ENCODE measurements around the gene HNRNPC. TPM values are rescaled to one million over a fixed set of nuclear protein-coding genes. Genes with fewer than 3 reads are reported as not detected.

Gene HNRNPC
- total RNA-seq, 4 donors from 2014 or later = 356 to 544 (median 505) TPM

- peaks cover 3 to 41% of the 10 kb centered on the region in 2 donors for H3K36me3 ChIP-seq
- no peak overlapping the region for H3K4me3 ChIP-seq
- WGBS, 2 donors (ENCODE audit: low coverage in 1 of 2) = 33 to 65% methylated on average over 1 to 7 of the region's 8 CpGs
- H3K27me3 ChIP-seq = no peaks in the 10 kb centered on the region
- H3K4me1 ChIP-seq = no peaks in the 10 kb centered on the region
- no peak for ATAC-seq
- H3K27ac ChIP-seq = no peak overlapping the region
- TF ChIP-seq CTCF (IDR thresholded peaks at IDR 0.05) = no peak
- TF ChIP-seq POLR2AphosphoS5 (IDR thresholded peaks at IDR 0.05) = no peak
- TF ChIP-seq POLR2A (IDR thresholded peaks at IDR 0.05) = no peak
- no peak for TF ChIP-seq EP300 (IDR thresholded peaks at IDR 0.05)
- H3K9me3 ChIP-seq = no peaks in the 10 kb centered on the region
These were observed 65.6 kb downstream of the HNRNPC start for GRCh38 chr14:21203470-21204166.

DNA sequence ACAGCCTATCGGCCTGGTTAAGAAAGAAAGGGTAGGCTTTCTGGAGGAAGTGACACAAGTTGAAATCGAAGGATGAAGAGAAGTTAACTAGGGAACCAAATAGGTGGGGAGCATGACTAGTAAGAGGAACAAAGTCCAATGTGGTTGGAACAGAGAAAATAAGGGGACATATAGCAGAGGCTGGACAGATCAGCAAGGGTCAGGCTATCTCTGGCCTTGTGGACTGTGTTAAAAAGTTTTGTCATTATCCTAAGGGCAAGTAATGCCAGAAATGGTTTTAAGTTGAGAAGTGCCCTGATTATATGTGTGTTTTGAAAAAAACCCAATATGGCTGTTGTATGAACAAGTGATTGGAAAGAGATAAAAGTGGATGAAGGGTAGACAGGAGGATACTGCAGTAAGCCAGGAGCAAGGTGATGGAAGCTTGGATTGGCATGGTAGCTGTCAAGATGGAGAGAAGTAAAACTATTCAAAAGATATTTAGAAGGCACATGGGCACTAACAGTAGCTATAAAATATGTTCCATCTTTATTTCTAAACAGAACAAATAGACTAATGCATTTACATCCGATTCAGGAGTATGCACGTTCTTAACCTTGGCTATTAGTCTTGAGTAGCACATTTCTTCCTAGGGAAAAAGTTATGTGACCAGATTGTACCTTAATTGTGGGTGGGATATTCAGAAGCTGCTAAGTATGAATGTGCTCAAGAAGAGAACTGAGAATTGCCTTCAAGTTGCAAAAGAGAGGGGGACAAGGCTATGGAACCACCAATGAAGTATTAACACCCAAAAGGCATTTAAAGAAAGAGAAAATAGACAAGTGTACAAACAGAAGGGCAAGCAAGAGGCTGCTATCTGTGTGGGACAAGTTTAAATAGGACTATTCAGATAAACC lies 66.5 kb downstream of the HNRNPC start:
- Histone ChIP-seq H3K27ac (no peak overlapping the region), H3K4me3 (no peak overlapping the region), H3K4me1 (no peaks in the 10 kb centered on the region), H3K36me3 (peaks cover 2 to 33% of the 10 kb centered on the region in 2 donors), H3K27me3 (no peaks in the 10 kb centered on the region), H3K9me3 (no peaks in the 10 kb centered on the region)
- TF ChIP-seq POLR2A (IDR thresholded peaks at IDR 0.05) = no peak
- no peak for ATAC-seq
- WGBS, 2 donors (ENCODE audit: low coverage in 1 of 2) = 90 to 100% methylated on average over 2 to 4 of the region's 4 CpGs

DNA sequence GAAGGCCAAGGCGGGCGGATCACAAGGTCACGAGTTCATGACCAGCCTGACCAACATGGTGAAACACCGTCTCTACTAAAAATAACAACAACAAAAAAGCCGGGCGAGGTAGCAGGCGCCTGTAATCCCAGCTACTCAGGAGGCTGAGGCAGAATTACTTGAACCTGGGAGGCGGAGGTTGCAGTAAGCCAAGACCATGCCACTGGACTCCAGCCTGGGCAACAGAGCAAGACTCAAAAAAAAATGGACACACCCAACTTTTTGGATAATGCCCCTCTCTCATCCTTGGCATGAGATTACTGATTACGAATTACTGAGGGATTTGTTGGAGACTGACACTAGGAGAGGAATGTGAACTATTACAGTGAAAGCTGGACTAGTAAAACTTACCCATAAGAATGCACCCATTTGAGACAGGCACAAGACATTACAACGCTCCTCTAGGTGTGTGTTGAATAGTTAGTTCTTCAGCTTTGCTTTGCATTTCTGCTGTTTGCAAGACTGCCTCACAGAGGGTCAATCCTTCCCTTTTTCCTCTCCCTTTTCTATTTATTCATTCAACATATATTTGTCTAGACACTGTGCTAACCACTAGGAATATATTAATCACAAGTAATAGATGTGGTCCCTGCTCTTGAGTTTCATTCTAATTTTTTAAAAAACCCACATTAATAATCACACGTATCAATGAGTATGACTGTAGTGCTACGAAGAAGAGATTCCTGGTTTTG lies 67.3 kb downstream of the HNRNPC start:
- no peak for ATAC-seq
- 77 to 85% methylated on average over 5 to 12 of the region's 12 CpGs for WGBS, 2 donors (ENCODE audit: low coverage in 1 of 2)
- H3K4me3 ChIP-seq = no peak overlapping the region
- no peaks in the 10 kb centered on the region for H3K4me1 ChIP-seq
- H3K27ac ChIP-seq = no peak overlapping the region
- H3K36me3 ChIP-seq = peaks cover 0 to 25% of the 10 kb centered on the region in 2 donors
- peaks cover 0 to 6% (median 2%) of the 10 kb centered on the region in 3 donors for H3K9me3 ChIP-seq
- H3K27me3 ChIP-seq = no peaks in the 10 kb centered on the region
- TF ChIP-seq EP300 (IDR thresholded peaks at IDR 0.05) = no peak

DNA sequence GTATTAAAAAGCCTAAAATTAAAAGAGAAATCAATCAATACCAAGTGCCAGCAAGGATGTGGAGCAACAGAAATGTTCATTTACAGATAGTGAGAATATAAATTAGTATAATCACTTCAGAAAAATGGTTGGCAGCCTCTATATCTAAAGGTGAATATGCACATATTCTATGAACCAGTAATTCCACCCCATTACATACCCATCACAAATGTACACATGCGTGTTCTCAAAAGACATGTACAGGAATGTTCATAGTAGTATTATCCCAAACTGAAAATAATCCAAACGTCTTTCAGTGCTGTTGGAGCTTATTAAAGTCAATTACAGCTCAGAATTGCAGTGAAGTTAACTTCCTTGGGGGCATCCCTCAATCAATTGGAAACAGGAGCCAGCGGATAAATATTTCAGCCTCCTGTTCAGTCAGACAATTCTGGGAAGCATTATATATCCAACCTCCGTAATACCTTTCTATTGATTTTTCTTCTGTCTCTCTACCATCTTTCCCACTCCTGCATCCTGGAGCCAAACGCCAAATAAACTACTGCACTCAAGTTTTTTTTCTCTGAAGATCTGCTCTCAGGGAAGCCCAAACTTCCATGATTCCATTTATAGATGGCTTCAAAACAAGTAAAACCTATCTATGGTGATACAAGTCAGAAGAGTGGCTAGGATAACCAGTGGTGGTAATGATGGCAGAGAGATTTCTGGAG lies 68.3 kb downstream of the HNRNPC start:
- no peaks in the 10 kb centered on the region for H3K4me1 ChIP-seq
- H3K27me3 ChIP-seq = no peaks in the 10 kb centered on the region
- TF ChIP-seq POLR2AphosphoS5 (IDR thresholded peaks at IDR 0.05) (no peak), CTCF (IDR thresholded peaks at IDR 0.05) (no peak), EP300 (IDR thresholded peaks at IDR 0.05) (no peak), POLR2A (IDR thresholded peaks at IDR 0.05) (no peak)
- WGBS, 2 donors (ENCODE audit: low coverage in 1 of 2) = 70 to 81% methylated on average over 3 to 5 of the region's 5 CpGs
- H3K27ac ChIP-seq = no peak overlapping the region
- peaks cover 0 to 9% (median 2%) of the 10 kb centered on the region in 3 donors for H3K9me3 ChIP-seq
- ATAC-seq = no peak
- H3K4me3 ChIP-seq = no peak overlapping the region
- H3K36me3 ChIP-seq = peaks cover 0 to 15% of the 10 kb centered on the region in 2 donors

DNA sequence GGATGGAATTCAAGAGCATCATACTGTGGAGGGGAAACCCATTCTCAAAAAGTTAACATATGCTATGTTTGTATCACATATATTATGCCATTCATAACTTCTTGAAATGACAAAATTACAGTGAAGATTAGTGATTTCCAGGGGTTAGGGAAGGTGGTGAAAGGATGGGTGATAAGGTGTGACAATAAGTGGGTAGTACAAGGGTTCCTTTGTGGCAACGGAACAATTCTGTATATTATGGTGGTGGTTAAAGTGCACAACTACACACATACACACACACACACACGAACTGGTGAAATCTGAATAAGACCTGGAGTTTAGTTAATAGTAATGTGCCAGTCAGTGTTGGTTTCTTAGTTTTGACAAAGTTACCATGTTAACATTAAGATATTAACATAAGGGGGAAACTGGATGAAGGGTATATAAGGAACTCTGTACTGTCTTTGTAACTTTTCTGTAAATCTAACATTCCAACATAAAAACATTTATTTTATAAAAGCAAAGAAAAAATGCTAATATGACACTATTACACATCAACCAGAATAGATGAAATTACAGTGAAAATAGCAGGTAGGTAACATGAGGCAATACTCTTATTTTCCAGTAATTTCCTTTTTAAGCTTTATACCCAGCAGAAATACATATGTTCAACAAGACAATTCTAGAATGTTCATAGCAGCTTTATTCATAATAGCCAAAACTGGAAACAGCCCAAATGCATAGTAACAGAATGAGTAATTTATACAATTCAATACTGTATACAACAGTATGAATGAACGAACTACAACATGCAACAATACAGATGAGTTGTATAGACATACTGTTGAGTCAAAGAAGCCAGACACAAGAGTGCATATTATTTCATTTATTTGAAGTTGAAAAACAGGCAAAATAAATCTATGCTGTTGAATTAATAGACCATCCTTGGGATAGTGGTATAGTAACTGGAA lies 69.4 kb downstream of the HNRNPC start:
- no peak for ATAC-seq
- Histone ChIP-seq H3K4me3 (no peak overlapping the region), H3K27me3 (no peaks in the 10 kb centered on the region), H3K4me1 (no peaks in the 10 kb centered on the region), H3K36me3 (peaks cover 0 to 12% of the 10 kb centered on the region in 2 donors), H3K9me3 (peaks cover 0 to 9% (median 2%) of the 10 kb centered on the region in 3 donors), H3K27ac (no peak overlapping the region)
- 61 to 75% methylated on average over 3 of the region's 3 CpGs for WGBS, 2 donors (ENCODE audit: low coverage in 1 of 2)
- TF ChIP-seq EP300 (IDR thresholded peaks at IDR 0.05) (no peak), CTCF (IDR thresholded peaks at IDR 0.05) (no peak), POLR2AphosphoS5 (IDR thresholded peaks at IDR 0.05) (no peak), POLR2A (IDR thresholded peaks at IDR 0.05) (no peak)

Measured in gastroesophageal sphincter (tissue), 4 donors.